Cardiac muscle cell (in vitro differentiated cells and primary cell): ENCODE measurements around the gene IMMP2L. TPM values are rescaled to one million over a fixed set of nuclear protein-coding genes. Genes with fewer than 3 reads are reported as not detected.

Experiments used
- DNase-seq, 2 donors: peaks; one replicate each; pipeline versions ENCODE4 v3.0.0 to v3.0.0-alpha.2; 2010 to 2017; ENCODE audit warnings: low read depth in 1 of 2, low spot score in 1 of 2
- H3K27ac ChIP-seq: fragments of 200-600 bp; sonication (generic); 2 replicates; pipeline ENCODE4 v1.5.1; 2016
- H3K27me3 ChIP-seq: fragments of 200-600 bp; sonication (generic); 2 replicates; pipeline ENCODE4 v1.6.0; 2016; ENCODE audit warnings: control low read depth
- H3K36me3 ChIP-seq: fragments of 200-600 bp; sonication (generic); 2 replicates; pipeline ENCODE4 v1.5.1; 2016; ENCODE audit warnings: control low read depth
- H3K4me1 ChIP-seq: fragments of 200-600 bp; sonication (generic); 2 replicates; pipeline ENCODE4 v1.8.1; 2017; ENCODE audit warnings: low read depth, mild to moderate bottlenecking, mixed run types
- H3K4me3 ChIP-seq: fragments of 200-600 bp; sonication (generic); 2 replicates; pipeline ENCODE4 v1.5.1; 2016; ENCODE audit warnings: mild to moderate bottlenecking
- H3K9me3 ChIP-seq: fragments of 200-600 bp; sonication (generic); 2 replicates; pipeline ENCODE4 v1.5.1; 2017; ENCODE audit warnings: low read depth, mild to moderate bottlenecking, control low read depth
- polyA plus RNA-seq: library from polyadenylated mRNA; unstranded; fragments of >200 nt; fragmentation: Nextera tagmentation; extraction: Ambion mirVana; gene quantifications from 2 replicates; pipeline ENCODE4 v1.2.1, GENCODE V29; 2016
- total RNA-seq: library from RNA; depleted of rRNA; stranded (reverse); fragments of >200 nt; gene quantifications from 2 replicates; pipeline ENCODE4 v1.2.3, GENCODE V29; 2016
- TF ChIP-seq, protein P1 (sequence below): IDR thresholded peaks from 2 replicates; pipeline ENCODE4 v1.5.1; 2012; ENCODE audit warnings: low read depth, mild to moderate bottlenecking, low read length

IMMP2L gene
- total and polyA plus RNA-seq, 2 experiments from 2014 or later, result 6.0 to 11.9 TPM

DNA sequence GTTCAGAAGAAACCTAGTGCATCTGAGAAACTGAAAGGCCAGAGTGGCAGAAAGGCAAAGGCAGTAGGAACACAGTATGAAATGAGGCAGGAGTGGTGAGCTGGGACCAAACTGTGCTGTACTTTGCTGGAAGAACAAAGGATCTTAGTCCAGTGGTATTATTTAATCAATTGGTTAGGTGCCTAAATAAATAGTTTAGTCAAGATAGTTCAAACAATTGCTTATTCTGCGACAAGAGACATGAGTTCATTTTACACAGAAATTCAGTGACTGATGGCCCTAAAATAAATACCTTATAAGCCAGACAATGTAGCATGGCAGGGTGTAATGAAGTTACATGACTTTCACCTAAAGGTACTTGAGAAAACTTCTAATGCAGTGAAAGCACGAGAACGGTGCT is 653.2 kb downstream of the IMMP2L start:
- no peaks in the 10 kb centered on the region for H3K4me1 ChIP-seq
- no peak overlapping the region for H3K27ac ChIP-seq
- no peaks in the 10 kb centered on the region for H3K9me3 ChIP-seq
- TF ChIP-seq, protein P1, sequence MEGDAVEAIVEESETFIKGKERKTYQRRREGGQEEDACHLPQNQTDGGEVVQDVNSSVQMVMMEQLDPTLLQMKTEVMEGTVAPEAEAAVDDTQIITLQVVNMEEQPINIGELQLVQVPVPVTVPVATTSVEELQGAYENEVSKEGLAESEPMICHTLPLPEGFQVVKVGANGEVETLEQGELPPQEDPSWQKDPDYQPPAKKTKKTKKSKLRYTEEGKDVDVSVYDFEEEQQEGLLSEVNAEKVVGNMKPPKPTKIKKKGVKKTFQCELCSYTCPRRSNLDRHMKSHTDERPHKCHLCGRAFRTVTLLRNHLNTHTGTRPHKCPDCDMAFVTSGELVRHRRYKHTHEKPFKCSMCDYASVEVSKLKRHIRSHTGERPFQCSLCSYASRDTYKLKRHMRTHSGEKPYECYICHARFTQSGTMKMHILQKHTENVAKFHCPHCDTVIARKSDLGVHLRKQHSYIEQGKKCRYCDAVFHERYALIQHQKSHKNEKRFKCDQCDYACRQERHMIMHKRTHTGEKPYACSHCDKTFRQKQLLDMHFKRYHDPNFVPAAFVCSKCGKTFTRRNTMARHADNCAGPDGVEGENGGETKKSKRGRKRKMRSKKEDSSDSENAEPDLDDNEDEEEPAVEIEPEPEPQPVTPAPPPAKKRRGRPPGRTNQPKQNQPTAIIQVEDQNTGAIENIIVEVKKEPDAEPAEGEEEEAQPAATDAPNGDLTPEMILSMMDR, result no peak
- no peak for DNase-seq
- H3K27me3 ChIP-seq, result no peaks in the 10 kb centered on the region
- no peak overlapping the region for H3K4me3 ChIP-seq
- H3K36me3 ChIP-seq, result no peaks in the 10 kb centered on the region

DNA sequence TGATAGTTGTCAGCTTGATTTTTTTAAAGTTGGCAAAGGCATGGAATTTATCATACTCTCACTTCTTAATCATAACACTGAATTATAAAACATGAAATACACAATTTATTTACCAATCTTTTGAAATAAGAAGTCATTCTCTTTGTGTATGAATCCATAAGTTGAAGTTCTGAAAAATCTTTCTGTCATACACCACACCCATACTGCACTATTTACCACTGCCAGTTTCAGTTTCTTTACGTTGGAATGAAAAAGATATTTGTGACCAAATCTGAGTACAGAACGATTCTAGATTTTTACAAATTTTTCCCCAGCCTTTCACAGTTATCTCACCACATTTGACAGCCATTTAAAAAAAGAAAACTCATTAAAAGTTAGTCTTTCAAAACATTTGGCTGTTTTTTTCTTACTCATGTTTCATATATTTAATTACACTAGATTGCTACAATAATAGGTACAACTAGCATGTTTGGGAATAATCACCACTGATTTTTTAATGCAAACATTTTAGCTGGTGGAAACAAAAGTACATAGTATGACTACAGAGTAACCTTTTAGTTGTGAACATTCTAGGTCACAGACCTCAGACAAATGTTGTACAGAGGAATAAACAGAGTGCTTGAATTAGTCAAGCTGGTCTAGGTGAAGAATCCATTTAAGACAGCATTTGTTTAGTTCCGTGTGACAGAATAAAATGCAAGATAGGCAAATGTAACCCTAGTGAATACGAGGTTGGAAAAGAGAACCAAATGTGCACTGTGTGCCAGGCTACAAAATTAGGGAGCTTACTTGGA is 656.3 kb downstream of the IMMP2L start:
- no peak overlapping the region for H3K4me3 ChIP-seq
- H3K27me3 ChIP-seq, result no peaks in the 10 kb centered on the region
- H3K36me3 ChIP-seq, result no peaks in the 10 kb centered on the region
- DNase-seq, result no peak
- no peaks in the 10 kb centered on the region for H3K9me3 ChIP-seq
- TF ChIP-seq, protein P1, result no peak
- H3K4me1 ChIP-seq, result no peaks in the 10 kb centered on the region
- H3K27ac ChIP-seq, result no peak overlapping the region

DNA sequence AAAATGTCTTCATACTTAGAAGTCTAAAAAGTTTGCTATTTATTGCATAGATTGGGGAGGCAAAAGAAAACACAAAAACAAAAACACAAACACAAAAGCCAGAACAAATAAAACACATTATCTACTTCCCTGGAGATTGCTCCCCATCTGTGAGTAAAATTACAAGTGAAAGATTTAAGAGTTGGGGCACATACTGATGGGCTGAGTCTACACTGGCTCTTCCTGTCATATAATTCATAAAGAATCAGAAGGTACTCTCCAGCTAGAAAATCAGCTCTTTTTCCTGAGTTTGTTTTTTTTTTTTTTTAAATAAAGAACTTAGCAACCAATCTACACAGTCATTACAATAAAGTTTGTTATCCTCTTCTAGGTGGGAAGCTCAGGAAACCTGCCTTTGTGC is 663.8 kb downstream of the IMMP2L start:
- Histone ChIP-seq H3K4me1 (no peaks in the 10 kb centered on the region), H3K9me3 (no peaks in the 10 kb centered on the region), H3K27me3 (no peaks in the 10 kb centered on the region), H3K27ac (no peak overlapping the region), H3K4me3 (no peak overlapping the region), H3K36me3 (no peaks in the 10 kb centered on the region)
- DNase-seq, result no peak
- TF ChIP-seq, protein P1, result no peak

DNA sequence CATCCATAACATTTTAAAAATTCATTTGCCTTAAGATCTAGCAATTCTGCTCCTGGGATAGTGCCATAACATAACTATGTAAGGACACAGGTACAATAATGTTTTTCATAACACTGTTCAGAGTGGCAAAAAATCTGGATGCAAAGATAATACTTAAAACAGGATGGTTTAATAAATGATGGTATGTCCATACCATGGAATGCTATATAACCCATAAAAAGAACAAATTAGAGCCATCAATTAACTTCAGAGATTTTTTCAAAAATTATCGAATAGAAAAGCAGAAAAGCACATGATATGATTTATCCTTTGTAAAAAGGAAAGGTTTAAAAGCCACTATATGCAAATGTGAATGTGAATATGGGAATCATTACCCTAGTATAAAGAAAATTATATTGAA is 664.8 kb downstream of the IMMP2L start:
- Histone ChIP-seq H3K36me3 (no peaks in the 10 kb centered on the region), H3K9me3 (no peaks in the 10 kb centered on the region), H3K27ac (no peak overlapping the region), H3K4me1 (no peaks in the 10 kb centered on the region), H3K4me3 (no peak overlapping the region), H3K27me3 (no peaks in the 10 kb centered on the region)
- no peak for DNase-seq
- TF ChIP-seq, protein P1, result no peak

DNA sequence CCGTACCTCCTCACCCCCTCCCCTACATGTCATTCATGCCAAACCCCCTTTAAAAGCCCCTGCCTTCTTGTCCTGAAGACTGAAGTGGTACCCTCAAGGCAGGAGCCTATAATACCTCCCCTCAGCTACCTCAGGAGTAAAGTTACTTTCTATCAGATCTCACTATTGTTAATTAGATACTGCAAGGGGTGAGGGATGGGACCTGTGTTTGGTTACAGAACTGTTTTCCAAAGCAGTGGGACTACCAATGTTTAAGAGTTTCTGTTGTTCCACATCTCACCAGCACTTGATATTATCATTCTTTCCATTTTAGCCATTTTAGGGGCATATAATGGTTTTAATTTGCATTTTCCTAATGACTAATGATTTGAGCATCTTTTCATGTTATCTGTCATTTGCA is 668.2 kb downstream of the IMMP2L start:
- no peak for DNase-seq
- TF ChIP-seq, protein P1, result no peak

More for the DNA sequence above, 668.2 kb downstream of the IMMP2L start:
- Histone ChIP-seq H3K36me3 (no peaks in the 10 kb centered on the region), H3K9me3 (no peaks in the 10 kb centered on the region), H3K4me1 (no peaks in the 10 kb centered on the region), H3K27me3 (no peaks in the 10 kb centered on the region), H3K4me3 (no peak overlapping the region), H3K27ac (no peak overlapping the region)
